GM11168 (cell line): ENCODE measurements around the gene CORO2B.

Experiments
- in situ Hi-C: fragments of 300-500 bp; cut with MboI; formaldehyde crosslinking; loops from one replicate; pipeline ENCODE4 v1.12.0; 2022; ENCODE audit warnings: low sequenced_read_pairs; ENCODE audit not compliant: unreplicated experiment

Gene CORO2B

GRCh38 chr15:68578980-68579935 lies at the start of gene CORO2B:
CORO2B (plus strand) TSS chr15:68578993; CDS start chr15:68579263, 270 bp downstream.
- in situ Hi-C loops, result loop anchor here (10.0 kb wide), 1 partner anchor 96 kb away; no protein-coding TSS in a partner anchor

GRCh38 chr15:68531387-68532179 lies 47.2 kb upstream of the CORO2B start:
- in situ Hi-C loops, result no loop called here

GRCh38 chr15:68536331-68537095 lies 42.3 kb upstream of the CORO2B start:
- in situ Hi-C loops, result no loop called here

- in situ Hi-C loops, result no loop called here
Observed at GRCh38 chr15:68537097-68537496, 41.7 kb upstream of the CORO2B start.

- in situ Hi-C loops, result no loop called here
Observed at GRCh38 chr15:68537506-68537905, 41.3 kb upstream of the CORO2B start.

- in situ Hi-C loops, result no loop called here
Observed at GRCh38 chr15:68538311-68538710, 40.5 kb upstream of the CORO2B start.

- in situ Hi-C loops, result no loop called here
Observed at GRCh38 chr15:68541743-68542142, 37.0 kb upstream of the CORO2B start.

- in situ Hi-C loops, result no loop called here
Observed at GRCh38 chr15:68542348-68542747, 36.4 kb upstream of the CORO2B start.

GRCh38 chr15:68542771-68543164 lies 36.0 kb upstream of the CORO2B start:
- in situ Hi-C loops, result no loop called here

- in situ Hi-C loops, result no loop called here
Observed at GRCh38 chr15:68543165-68544008, 35.4 kb upstream of the CORO2B start.

- in situ Hi-C loops, result no loop called here
Observed at GRCh38 chr15:68546318-68546717, 32.5 kb upstream of the CORO2B start.

GRCh38 chr15:68548364-68548763 lies 30.4 kb upstream of the CORO2B start:
- in situ Hi-C loops, result no loop called here

- in situ Hi-C loops, result loop anchor here (25.0 kb wide), 1 partner anchor 337 kb away; no protein-coding TSS in a partner anchor
Observed at GRCh38 chr15:68550004-68550403, 28.8 kb upstream of the CORO2B start.

- in situ Hi-C loops, result loop anchor here (25.0 kb wide), 1 partner anchor 337 kb away; no protein-coding TSS in a partner anchor
Observed at GRCh38 chr15:68550498-68551295, 28.1 kb upstream of the CORO2B start.

GRCh38 chr15:68551296-68551635 lies 27.5 kb upstream of the CORO2B start:
- in situ Hi-C loops, result loop anchor here (25.0 kb wide), 1 partner anchor 336 kb away; no protein-coding TSS in a partner anchor

GRCh38 chr15:68552344-68552743 lies 26.4 kb upstream of the CORO2B start:
- in situ Hi-C loops, result loop anchor here (25.0 kb wide), 1 partner anchor 335 kb away; no protein-coding TSS in a partner anchor

- in situ Hi-C loops, result loop anchor here (25.0 kb wide), 1 partner anchor 335 kb away; no protein-coding TSS in a partner anchor
Observed at GRCh38 chr15:68552773-68553172, 26.0 kb upstream of the CORO2B start.

GRCh38 chr15:68553314-68553993 lies 25.3 kb upstream of the CORO2B start:
- in situ Hi-C loops, result loop anchor here (25.0 kb wide), 1 partner anchor 334 kb away; no protein-coding TSS in a partner anchor
